DND-41 (cell line): ENCODE results near the gene TMEM258.

Source experiments
- ATAC-seq: fragments of 200-7000 bp; cut with Tn5 transposase; 3 replicates; pipeline ENCODE4 v1.9.1; 2021; ENCODE audit warnings: low read depth; ENCODE audit not compliant: insufficient read depth
- DNase-seq: peaks from one replicate; pipeline ENCODE4 v3.0.0-alpha.2; 2020
- H2AFZ ChIP-seq: 2 replicates; pipeline ENCODE4 v1.6.0; 2012; ENCODE audit warnings: low read depth, low read length
- H3K27ac ChIP-seq: 2 replicates; pipeline ENCODE4 v1.5.1; 2012; ENCODE audit warnings: low read length, inconsistent platforms
- H3K27me3 ChIP-seq: fragments of 200-600 bp; sonication (generic); 2 replicates; pipeline ENCODE4 v1.6.0; 2012; ENCODE audit warnings: low read length, mild to moderate bottlenecking, inconsistent platforms; ENCODE audit not compliant: insufficient read depth, poor library complexity
- H3K36me3 ChIP-seq: 2 replicates; pipeline ENCODE4 v1.5.1; 2012; ENCODE audit warnings: low read length, inconsistent platforms; ENCODE audit not compliant: insufficient read depth
- H3K4me1 ChIP-seq: 2 replicates; pipeline ENCODE4 v1.5.1; 2012; ENCODE audit warnings: mild to moderate bottlenecking, low read length; ENCODE audit not compliant: insufficient read depth
- H3K4me2 ChIP-seq: 2 replicates; pipeline ENCODE4 v1.6.0; 2012; ENCODE audit warnings: mild to moderate bottlenecking, moderate library complexity, low read length, inconsistent platforms; ENCODE audit not compliant: insufficient read depth
- H3K4me3 ChIP-seq, 2 experiments: fragments of 200-600 bp in 1 of 2; shearing (Covaris generic) in 1 of 2; 2 replicates each; pipeline ENCODE4 v1.5.1; 2012 to 2016; ENCODE audit warnings: inconsistent platforms in 2 of 2, low read length in 2 of 2, mild to moderate bottlenecking in 2 of 2, low read depth in 1 of 2, moderate library complexity in 1 of 2
- H3K79me2 ChIP-seq: 2 replicates; pipeline ENCODE4 v1.6.0; 2012; ENCODE audit warnings: low read length, inconsistent platforms; ENCODE audit not compliant: insufficient read depth
- H3K9ac ChIP-seq: 2 replicates; pipeline ENCODE4 v1.6.0; 2012; ENCODE audit warnings: low read depth, mild to moderate bottlenecking, inconsistent platforms, low read length, moderate library complexity
- H3K9me3 ChIP-seq: 2 replicates; pipeline ENCODE4 v1.5.1; 2012; ENCODE audit warnings: low read length, moderate library complexity, mild to moderate bottlenecking, inconsistent platforms; ENCODE audit not compliant: insufficient read depth, severe bottlenecking
- H4K20me1 ChIP-seq: 2 replicates; pipeline ENCODE4 v1.6.0; 2012; ENCODE audit warnings: low read length; ENCODE audit not compliant: insufficient read depth
- EZH2 ChIP-seq: IDR thresholded peaks from 3 replicates; pipeline ENCODE4 v1.6.1; 2012; ENCODE audit warnings: borderline replicate concordance, low read depth, mild to moderate bottlenecking, moderate library complexity, low read length, inconsistent platforms; ENCODE audit not compliant: severe bottlenecking
- TF ChIP-seq, protein P1 (sequence below): IDR thresholded peaks from 2 replicates; pipeline ENCODE4 v1.5.1; 2012; ENCODE audit warnings: borderline replicate concordance, low read length, moderate library complexity, mild to moderate bottlenecking; ENCODE audit not compliant: poor library complexity, severe bottlenecking; ENCODE audit errors: extremely low read depth

TMEM258 gene

DNA sequence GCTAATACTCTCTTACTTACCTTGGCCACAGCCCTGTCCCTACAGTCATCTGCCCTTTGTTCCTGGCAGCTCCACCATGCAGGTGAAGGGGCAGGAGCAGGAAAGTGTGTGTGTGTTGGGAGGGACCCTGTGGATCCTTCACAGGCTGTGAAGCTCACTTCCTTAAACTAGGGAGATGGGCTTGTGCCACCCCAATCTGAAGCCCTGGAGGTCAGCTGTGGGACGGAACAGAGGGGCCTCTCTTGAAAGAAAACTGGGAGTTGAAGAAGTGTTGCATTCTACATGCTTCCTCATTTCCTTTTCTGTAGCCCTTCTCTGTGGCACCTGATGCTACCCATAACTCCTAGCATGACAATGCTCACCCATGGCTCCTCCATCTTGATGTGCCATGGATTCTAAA is 12.7 kb upstream of the TMEM258 start:
- Histone ChIP-seq H3K36me3 (peaks cover 94% of the 10 kb centered on the region), H2AFZ (no peak overlapping the region), H4K20me1 (peaks cover 35% of the 10 kb centered on the region), H3K4me2 (no peak overlapping the region), H3K27ac (no peak overlapping the region), H3K27me3 (no peaks in the 10 kb centered on the region), H3K9ac (no peak overlapping the region), H3K4me3 (no peak overlapping the region), H3K79me2 (peaks cover 87% of the 10 kb centered on the region), H3K9me3 (no peaks in the 10 kb centered on the region), H3K4me1 (no peaks in the 10 kb centered on the region)
- ATAC-seq (no peak), DNase-seq (no peak)
- TF ChIP-seq, protein P1, sequence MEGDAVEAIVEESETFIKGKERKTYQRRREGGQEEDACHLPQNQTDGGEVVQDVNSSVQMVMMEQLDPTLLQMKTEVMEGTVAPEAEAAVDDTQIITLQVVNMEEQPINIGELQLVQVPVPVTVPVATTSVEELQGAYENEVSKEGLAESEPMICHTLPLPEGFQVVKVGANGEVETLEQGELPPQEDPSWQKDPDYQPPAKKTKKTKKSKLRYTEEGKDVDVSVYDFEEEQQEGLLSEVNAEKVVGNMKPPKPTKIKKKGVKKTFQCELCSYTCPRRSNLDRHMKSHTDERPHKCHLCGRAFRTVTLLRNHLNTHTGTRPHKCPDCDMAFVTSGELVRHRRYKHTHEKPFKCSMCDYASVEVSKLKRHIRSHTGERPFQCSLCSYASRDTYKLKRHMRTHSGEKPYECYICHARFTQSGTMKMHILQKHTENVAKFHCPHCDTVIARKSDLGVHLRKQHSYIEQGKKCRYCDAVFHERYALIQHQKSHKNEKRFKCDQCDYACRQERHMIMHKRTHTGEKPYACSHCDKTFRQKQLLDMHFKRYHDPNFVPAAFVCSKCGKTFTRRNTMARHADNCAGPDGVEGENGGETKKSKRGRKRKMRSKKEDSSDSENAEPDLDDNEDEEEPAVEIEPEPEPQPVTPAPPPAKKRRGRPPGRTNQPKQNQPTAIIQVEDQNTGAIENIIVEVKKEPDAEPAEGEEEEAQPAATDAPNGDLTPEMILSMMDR = no peak
- no peak for TF ChIP-seq EZH2

DNA sequence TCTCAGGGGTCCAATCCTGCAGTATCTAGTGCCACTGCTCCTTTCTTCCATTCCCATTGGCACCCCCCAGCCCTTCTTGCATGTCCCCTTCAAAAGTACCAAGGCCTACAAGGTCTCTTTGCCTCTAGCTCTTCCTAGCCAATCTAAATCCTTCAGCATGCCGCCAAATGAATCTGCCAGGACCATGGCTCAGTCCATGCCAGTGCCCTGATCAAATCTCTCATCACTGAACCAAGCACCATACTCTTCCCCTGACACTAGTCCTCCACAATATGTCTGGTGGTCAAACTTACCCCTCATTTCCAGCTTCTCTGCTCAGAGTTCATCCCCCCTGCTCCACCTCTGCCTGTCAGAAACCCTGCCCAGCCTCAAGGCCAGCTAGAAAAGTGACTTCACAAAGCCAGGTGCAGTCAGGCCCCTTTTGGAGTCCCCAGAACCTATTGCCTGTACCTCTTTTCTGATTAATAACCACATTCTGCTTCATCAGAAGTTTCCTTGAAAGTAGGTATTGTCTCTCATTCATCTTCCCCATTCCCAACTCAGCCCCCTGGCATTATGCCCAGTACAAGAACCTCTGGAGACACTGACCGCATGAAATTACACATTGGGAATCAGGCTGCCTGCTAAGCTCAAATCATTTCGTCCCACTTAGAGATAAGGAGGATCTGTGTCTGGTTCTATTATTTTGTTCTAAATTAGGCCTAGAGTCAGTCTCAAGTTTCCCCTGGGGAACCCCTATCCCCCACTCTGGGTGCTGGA is 11.7 kb upstream of the TMEM258 start:
- TF ChIP-seq EZH2 = no peak
- TF ChIP-seq, protein P1 = no peak
- Histone ChIP-seq H3K36me3 (peaks cover 95% of the 10 kb centered on the region), H3K27ac (no peak overlapping the region), H3K27me3 (no peaks in the 10 kb centered on the region), H2AFZ (no peak overlapping the region), H4K20me1 (peaks cover 35% of the 10 kb centered on the region), H3K4me2 (no peak overlapping the region), H3K4me3 (no peak overlapping the region), H3K9me3 (no peaks in the 10 kb centered on the region), H3K4me1 (no peaks in the 10 kb centered on the region), H3K79me2 (peaks cover 87% of the 10 kb centered on the region), H3K9ac (no peak overlapping the region)
- ATAC-seq (no peak), DNase-seq (no peak)

DNA sequence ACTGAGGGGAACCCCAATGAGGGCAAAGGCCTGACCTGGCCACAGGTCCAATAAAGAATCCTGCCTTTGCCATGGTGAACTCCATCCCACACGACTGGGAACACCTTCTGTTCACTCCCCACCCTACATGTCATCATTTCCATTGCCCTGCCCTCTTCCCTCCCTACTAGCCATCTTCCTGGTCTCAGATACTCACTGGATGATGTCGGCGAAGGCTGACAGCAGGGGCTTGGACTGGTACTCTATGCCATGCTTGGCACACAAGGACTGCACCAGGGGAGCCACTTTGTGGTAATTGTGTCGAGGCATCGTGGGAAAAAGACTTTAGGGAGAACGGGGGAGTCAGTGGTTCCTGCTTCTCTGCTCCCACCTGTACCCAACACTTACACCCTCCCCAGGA is 10.2 kb upstream of the TMEM258 start:
- H3K27ac ChIP-seq = no peak overlapping the region
- H4K20me1 ChIP-seq = peaks cover 31% of the 10 kb centered on the region
- ATAC-seq (no peak), DNase-seq (no peak)
- H3K4me2 ChIP-seq = no peak overlapping the region
- peaks cover 93% of the 10 kb centered on the region for H3K36me3 ChIP-seq
- TF ChIP-seq, protein P1 = no peak
- TF ChIP-seq EZH2 = no peak
- peaks cover 89% of the 10 kb centered on the region for H3K79me2 ChIP-seq
- H3K4me1 ChIP-seq = peaks cover 4% of the 10 kb centered on the region
- no peak overlapping the region for H3K4me3 ChIP-seq
- no peaks in the 10 kb centered on the region for H3K27me3 ChIP-seq
- H2AFZ ChIP-seq = no peak overlapping the region
- H3K9me3 ChIP-seq = no peaks in the 10 kb centered on the region
- H3K9ac ChIP-seq = no peak overlapping the region
